Measurements from ENCODE around the gene CIAO1. TPM values are rescaled to one million over a fixed set of nuclear protein-coding genes. Genes with fewer than 3 reads are reported as not detected.
A peak's percentile ranks its signal among the peaks of the same experiment; 100 is the strongest.

Gene CIAO1
- total RNA-seq, 6 experiments from 2014 or later = 54.9 to 71.4 (median 60.4) TPM

GRCh38 chr2:96267159-96267971, 1.3 kb downstream of the CIAO1 start:
- peak overlapping the region; percentile 45 for H3K27ac Mint-ChIP-seq
- peak; percentile 71 for TF ChIP-seq CTCF (IDR thresholded peaks at IDR 0.05)
- peaks cover 30% of the 10 kb centered on the region for H3K36me3 Mint-ChIP-seq (ENCODE audit: low read depth)
- no peaks in the 10 kb centered on the region for H3K9me3 Mint-ChIP-seq
- DNase-seq = peak; percentile 32
- peaks cover 37% of the 10 kb centered on the region for H3K4me1 Mint-ChIP-seq (ENCODE audit: low read depth)
- H3K4me3 Mint-ChIP-seq = peak overlapping the region; percentile 99
- peaks cover 2% of the 10 kb centered on the region; the same call in 1 of the 2 replicates for H3K27me3 Mint-ChIP-seq (ENCODE audit: insufficient read depth)

- H3K36me3 Mint-ChIP-seq (ENCODE audit: low read depth) = peaks cover 32% of the 10 kb centered on the region
- H3K4me1 Mint-ChIP-seq (ENCODE audit: low read depth) = peaks cover 18% of the 10 kb centered on the region
Observed at GRCh38 chr2:96271995-96272394, 6.0 kb downstream of the CIAO1 start.

GRCh38 chr2:96273763-96274162, 7.7 kb downstream of the CIAO1 start:
- no peak for DNase-seq
- TF ChIP-seq CTCF (IDR thresholded peaks at IDR 0.05) = no peak
- no peaks in the 10 kb centered on the region; the same call in 1 of the 2 replicates for H3K27me3 Mint-ChIP-seq (ENCODE audit: insufficient read depth)
- H3K27ac Mint-ChIP-seq = no peak overlapping the region; the same call in 1 of the 2 replicates
- H3K4me3 Mint-ChIP-seq = no peak overlapping the region
- peaks cover 35% of the 10 kb centered on the region for H3K36me3 Mint-ChIP-seq (ENCODE audit: low read depth)
- peaks cover 9% of the 10 kb centered on the region for H3K4me1 Mint-ChIP-seq (ENCODE audit: low read depth)
- no peaks in the 10 kb centered on the region for H3K9me3 Mint-ChIP-seq

More at GRCh38 chr2:96271995-96272394, 6.0 kb downstream of the CIAO1 start:
- no peak overlapping the region for H3K4me3 Mint-ChIP-seq
- peaks cover 2% of the 10 kb centered on the region; the same call in 1 of the 2 replicates for H3K27me3 Mint-ChIP-seq (ENCODE audit: insufficient read depth)
- H3K27ac Mint-ChIP-seq = peak overlapping the region; percentile 12; the same call in 1 of the 2 replicates
- no peak; the same call in 1 of the 2 replicates for TF ChIP-seq CTCF (IDR thresholded peaks at IDR 0.05)
- no peaks in the 10 kb centered on the region for H3K9me3 Mint-ChIP-seq
- no peak for DNase-seq

- no peak overlapping the region for H3K4me3 Mint-ChIP-seq
- H3K27ac Mint-ChIP-seq = peak overlapping the region; percentile 33
Observed at GRCh38 chr2:96274355-96275056, 8.5 kb downstream of the CIAO1 start.

More at GRCh38 chr2:96274355-96275056, 8.5 kb downstream of the CIAO1 start:
- Mint-ChIP-seq H3K9me3 (no peaks in the 10 kb centered on the region), H3K27me3 (ENCODE audit: insufficient read depth) (no peaks in the 10 kb centered on the region; the same call in 1 of the 2 replicates), H3K4me1 (ENCODE audit: low read depth) (peaks cover 9% of the 10 kb centered on the region), H3K36me3 (ENCODE audit: low read depth) (peaks cover 40% of the 10 kb centered on the region)
- DNase-seq = no peak
- TF ChIP-seq CTCF (IDR thresholded peaks at IDR 0.05) = no peak

Measured in HFFc6 (cell line).